ENCODE results near the gene SWSAP1. TPM values are rescaled to one million over a fixed set of nuclear protein-coding genes. Genes with fewer than 3 reads are reported as not detected.
A peak's percentile ranks its signal among the peaks of the same experiment; 100 is the strongest.
"Not testable (repeated sequence)": the region's sequence is repeated elsewhere in the genome, so short reads cannot be mapped to it uniquely, and the experiment has no call there.

The SWSAP1 gene
- total RNA-seq, 8 experiments from 2014 or later = 1.7 to 4.0 (median 2.2) TPM

- WGBS, 10 experiments = 0 to 60% (median 22%) methylated on average over 1 to 10 of the region's 11 CpGs; no CpG with 5 or more reads in 3 of the 10 experiments
Measured at GRCh38 chr19:11373885-11374432, 507 bp upstream of the SWSAP1 start.

DNA sequence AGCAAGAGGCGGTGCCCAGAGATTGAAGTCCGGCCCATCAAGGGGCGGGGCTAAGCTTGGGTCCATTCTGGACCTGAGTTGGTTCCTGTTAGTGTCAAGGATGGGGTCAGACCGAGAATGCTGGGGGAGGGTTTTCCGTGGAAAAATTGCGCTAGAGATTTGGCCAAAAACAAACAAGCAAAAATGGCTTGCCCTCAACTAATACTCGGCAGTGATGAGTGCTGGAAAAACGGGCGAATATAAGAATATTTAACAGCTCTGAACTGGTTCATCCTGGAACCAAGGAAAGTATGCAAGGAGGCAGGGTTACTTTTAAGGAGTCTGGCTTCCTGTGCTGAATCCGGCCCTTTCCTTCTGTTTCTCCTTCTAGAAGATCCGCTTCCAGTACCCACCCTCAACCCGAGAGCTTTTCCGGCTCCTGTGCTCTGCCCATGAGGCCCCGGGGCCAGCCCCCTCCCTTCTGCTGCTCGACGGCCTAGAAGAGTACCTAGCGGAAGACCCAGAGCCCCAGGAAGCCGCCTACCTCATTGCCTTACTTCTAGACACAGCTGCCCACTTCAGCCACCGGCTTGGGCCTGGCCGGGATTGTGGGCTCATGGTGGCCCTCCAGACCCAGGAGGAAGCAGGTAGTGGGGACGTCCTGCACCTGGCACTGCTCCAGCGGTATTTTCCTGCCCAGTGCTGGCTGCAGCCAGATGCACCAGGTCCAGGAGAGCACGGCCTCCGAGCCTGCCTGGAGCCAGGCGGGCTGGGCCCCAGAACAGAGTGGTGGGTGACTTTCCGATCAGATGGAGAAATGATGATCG is 880 bp downstream of the SWSAP1 start:
- peak overlapping the region; percentile 31 to 76 (median 57) for H3K4me3 ChIP-seq
- H3K4me1 ChIP-seq (replicated peaks in 1 of 2) = peaks cover 15 to 17% of the 10 kb centered on the region in 2 donors
- WGBS, 10 experiments = 0 to 43% (median 22%) methylated on average over 3 to 14 of the region's 27 CpGs; no CpG with 5 or more reads in 2 of the 10 experiments
- ATAC-seq (replicated peaks in 6 of 8) = peak in 4 of 8 experiments; percentile 3 to 5 (median 4)
- peak overlapping the region; percentile 57 to 66 for H3K27ac ChIP-seq
- in situ Hi-C loops (cut with MboI; ENCODE audit: low pct_unique_long_range_greater_than_20kb in 2 of 9, low sequenced_read_pairs in 9 of 9, unreplicated experiment in 9 of 9) = no loop called here

More at GRCh38 chr19:11373885-11374432, 507 bp upstream of the SWSAP1 start:
- no peak for ATAC-seq (replicated peaks in 6 of 8)
- H3K4me3 ChIP-seq = peak overlapping the region; percentile 53 to 76 (median 63)
- in situ Hi-C loops (cut with MboI; ENCODE audit: low pct_unique_long_range_greater_than_20kb in 2 of 9, low sequenced_read_pairs in 9 of 9, unreplicated experiment in 9 of 9) = no loop called here
- H3K27ac ChIP-seq = peak overlapping the region; percentile 97 to 98
- peaks cover 15 to 17% of the 10 kb centered on the region in 2 donors for H3K4me1 ChIP-seq (replicated peaks in 1 of 2)

DNA sequence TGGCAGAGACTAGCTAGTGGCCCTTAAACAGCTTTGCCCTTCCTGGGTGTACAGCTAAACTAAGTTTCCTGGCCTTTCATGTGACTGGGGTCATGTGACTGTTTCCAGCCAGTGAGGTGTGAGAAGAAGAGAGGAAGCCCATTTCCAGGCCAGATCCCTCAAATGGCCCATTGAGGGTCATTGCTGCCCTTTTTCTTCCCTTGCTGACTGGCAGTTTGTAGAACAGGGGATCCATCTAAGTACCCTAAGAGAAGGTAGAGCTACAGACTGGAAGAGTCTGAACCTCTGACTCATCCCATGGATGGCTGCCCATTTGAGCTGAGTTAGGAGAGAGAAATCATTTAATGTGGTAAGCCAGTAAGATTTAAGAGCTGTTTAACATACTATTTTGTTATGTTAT is 2.8 kb downstream of the SWSAP1 start:
- in situ Hi-C loops (cut with MboI; ENCODE audit: low pct_unique_long_range_greater_than_20kb in 2 of 9, low sequenced_read_pairs in 9 of 9, unreplicated experiment in 9 of 9) = no loop called here
- no peak overlapping the region for H3K27ac ChIP-seq
- no peak for ATAC-seq (replicated peaks in 6 of 8)
- H3K4me3 ChIP-seq = no peak overlapping the region
- H3K4me1 ChIP-seq (replicated peaks in 1 of 2) = peaks cover 15 to 17% of the 10 kb centered on the region in 2 donors

DNA sequence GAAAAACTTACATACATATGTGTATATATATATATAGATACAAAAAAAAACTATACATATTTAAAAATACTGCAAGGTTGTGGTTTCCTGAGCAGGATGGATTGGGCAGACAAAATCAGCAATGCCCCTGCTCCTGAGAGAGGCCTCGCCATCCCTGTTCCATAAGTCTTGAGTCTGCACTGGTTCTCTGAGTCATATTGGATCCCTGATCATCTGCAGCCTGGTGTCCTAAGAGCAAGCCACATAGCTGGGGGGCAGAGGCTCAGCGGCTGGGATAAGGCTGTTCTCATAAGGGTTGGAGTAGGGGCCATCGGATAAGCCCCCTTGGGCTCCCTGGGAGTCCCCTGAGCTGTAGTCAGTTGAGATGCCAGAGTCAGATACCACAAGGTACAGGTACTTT is 3.3 kb downstream of the SWSAP1 start:
- Histone ChIP-seq H3K27ac (no peak overlapping the region), H3K4me1 (replicated peaks in 1 of 2) (peaks cover 15 to 16% of the 10 kb centered on the region in 2 donors), H3K4me3 (no peak overlapping the region)
- no peak for ATAC-seq (replicated peaks in 6 of 8)
- in situ Hi-C loops (cut with MboI; ENCODE audit: low pct_unique_long_range_greater_than_20kb in 2 of 9, low sequenced_read_pairs in 9 of 9, unreplicated experiment in 9 of 9) = no loop called here
- 57 to 100% (median 73%) methylated on average over 1 to 2 of the region's 3 CpGs; no CpG with 5 or more reads in 4 of the 10 experiments for WGBS, 10 experiments

GRCh38 chr19:11378319-11379189 is 4.1 kb downstream of the SWSAP1 start:
- H3K27ac ChIP-seq = no peak overlapping the region
- peaks cover 8 to 14% of the 10 kb centered on the region in 2 donors for H3K4me1 ChIP-seq (replicated peaks in 1 of 2)
- in situ Hi-C loops (cut with MboI; ENCODE audit: low pct_unique_long_range_greater_than_20kb in 2 of 9, low sequenced_read_pairs in 9 of 9, unreplicated experiment in 9 of 9) = no loop called here
- no peak for ATAC-seq (replicated peaks in 6 of 8)
- no peak overlapping the region for H3K4me3 ChIP-seq
- no CpG with 5 or more reads among the region's 8 CpGs for WGBS, 10 experiments

DNA sequence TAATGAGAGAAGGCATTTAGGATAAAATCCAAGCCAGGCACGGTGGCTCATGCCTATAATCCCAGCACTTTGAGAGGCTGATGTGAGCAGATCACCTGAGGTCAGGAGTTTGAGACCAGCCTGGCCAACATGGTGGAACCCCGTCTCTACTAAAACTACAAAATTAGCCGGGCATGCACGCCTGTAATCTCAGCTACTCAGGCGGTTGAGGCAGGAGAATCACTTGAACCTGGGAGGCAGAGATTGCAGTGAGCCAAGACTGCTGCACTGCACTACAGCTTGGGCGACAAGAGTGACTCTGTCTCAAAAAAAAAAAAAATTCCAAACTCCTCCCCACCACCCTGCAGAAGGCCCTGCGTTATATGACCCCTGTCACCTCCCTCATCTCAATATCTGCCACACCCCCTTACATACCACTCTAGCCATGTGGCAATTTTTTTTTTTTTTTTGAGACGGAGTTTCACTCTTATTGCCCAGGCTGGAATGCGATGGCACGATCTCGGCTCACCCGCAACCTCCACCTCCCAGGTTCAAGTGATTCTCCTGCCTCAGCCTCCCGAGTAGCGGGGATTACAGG is 4.9 kb downstream of the SWSAP1 start:
- WGBS, 10 experiments = 60 to 100% (median 90%) methylated on average over 1 to 10 of the region's 14 CpGs; no CpG with 5 or more reads in 1 of the 10 experiments
- H3K27ac ChIP-seq; in situ Hi-C loops (cut with MboI; ENCODE audit: low pct_unique_long_range_greater_than_20kb in 2 of 9, low sequenced_read_pairs in 9 of 9, unreplicated experiment in 9 of 9); ATAC-seq (replicated peaks in 6 of 8); H3K4me3 ChIP-seq: not testable (repeated sequence)
- peaks cover 14% of the 10 kb centered on the region in 2 donors for H3K4me1 ChIP-seq (replicated peaks in 1 of 2)

DNA sequence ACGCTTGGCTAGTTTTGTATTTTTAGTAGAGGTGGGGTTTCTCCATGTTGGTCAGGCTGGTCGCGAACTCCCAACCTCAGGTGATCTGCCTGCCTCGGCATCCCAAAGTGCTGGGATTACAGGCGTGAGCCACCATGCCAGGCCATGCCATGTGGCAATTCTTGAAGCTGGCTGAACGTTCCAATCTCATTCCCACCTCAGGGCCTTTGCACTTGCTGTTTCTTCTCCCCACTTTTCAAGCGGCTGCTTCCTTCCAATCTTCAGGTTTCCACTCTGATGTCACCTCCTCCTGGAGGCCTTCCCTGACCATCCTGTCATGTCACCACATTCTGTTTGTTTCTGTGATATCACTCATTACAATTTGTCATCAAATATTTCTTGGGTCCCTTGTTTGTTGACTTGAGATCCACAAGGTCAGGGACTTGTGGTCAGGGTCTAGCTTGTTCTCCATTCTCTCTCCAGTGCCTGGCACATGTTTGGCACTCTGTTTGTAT is 5.4 kb downstream of the SWSAP1 start:
- 67 to 100% (median 99%) methylated on average over 1 to 4 of the region's 7 CpGs; no CpG with 5 or more reads in 4 of the 10 experiments for WGBS, 10 experiments
- Histone ChIP-seq H3K27ac (no peak overlapping the region), H3K4me1 (replicated peaks in 1 of 2) (peaks cover 14 to 15% of the 10 kb centered on the region in 2 donors), H3K4me3 (peak overlapping the region in 1 of 5 donors; percentile 42)
- ATAC-seq (replicated peaks in 6 of 8) = no peak
- in situ Hi-C loops (cut with MboI; ENCODE audit: low pct_unique_long_range_greater_than_20kb in 2 of 9, low sequenced_read_pairs in 9 of 9, unreplicated experiment in 9 of 9) = no loop called here

- peak; percentile 72 to 87 (median 80) for ATAC-seq (replicated peaks in 6 of 8)
- peaks cover 9% of the 10 kb centered on the region in 2 donors for H3K4me1 ChIP-seq (replicated peaks in 1 of 2)
- peak overlapping the region; percentile 74 to 84 for H3K27ac ChIP-seq
- H3K4me3 ChIP-seq = peak overlapping the region; percentile 33 to 51 (median 42)
- in situ Hi-C loops (cut with MboI; ENCODE audit: low pct_unique_long_range_greater_than_20kb in 2 of 9, low sequenced_read_pairs in 9 of 9, unreplicated experiment in 9 of 9) = no loop called here
- 0 to 11% (median 7%) methylated on average over 2 to 11 of the region's 54 CpGs; no CpG with 5 or more reads in 5 of the 10 experiments for WGBS, 10 experiments
Measured at GRCh38 chr19:11380653-11381537, 6.4 kb downstream of the SWSAP1 start.

DNA sequence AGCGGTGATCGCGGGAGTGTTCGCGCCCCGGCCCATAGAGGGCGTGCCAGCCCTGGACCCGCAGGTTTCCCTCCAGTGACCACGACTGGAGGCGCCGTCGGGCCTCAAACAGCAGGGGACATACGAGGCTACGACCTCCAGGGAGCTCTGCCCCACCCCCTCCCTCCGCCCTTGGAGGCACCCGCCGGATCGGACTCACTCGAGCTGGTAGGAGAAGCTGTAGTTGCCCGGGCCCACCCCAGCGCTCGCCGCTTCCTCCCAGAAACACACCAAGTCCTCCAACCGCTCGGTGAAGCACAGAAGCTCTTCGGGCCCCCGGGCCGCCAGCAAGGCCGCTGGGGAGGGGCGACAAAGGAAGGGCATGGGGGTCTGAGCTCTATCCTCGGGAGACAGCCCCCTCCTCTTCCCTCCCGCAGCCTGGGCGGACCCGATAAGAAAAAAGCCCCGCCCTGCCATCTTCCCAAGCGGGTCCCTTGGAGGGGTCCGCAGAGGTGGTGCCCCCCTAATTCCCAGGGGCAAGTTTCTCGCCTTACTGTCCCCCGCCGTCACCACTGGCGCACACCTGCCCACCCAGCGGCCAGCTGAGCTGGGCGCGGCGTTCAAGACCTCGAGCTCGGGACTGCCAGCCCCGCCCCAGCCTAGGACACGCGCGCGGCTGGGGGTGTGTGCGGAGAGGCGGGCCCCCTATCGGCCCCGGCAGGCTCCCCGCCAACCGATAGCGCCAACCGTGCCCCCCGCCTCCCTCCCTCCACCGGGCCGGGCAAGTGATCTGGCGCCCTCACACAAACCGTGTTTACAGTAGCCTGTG is 8.6 kb downstream of the SWSAP1 start:
- 0 to 11% (median 5%) methylated on average over 3 to 11 of the region's 65 CpGs; no CpG with 5 or more reads in 6 of the 10 experiments for WGBS, 10 experiments
- H3K4me3 ChIP-seq = peak overlapping the region; percentile 4 to 44 (median 40)
- in situ Hi-C loops (cut with MboI; ENCODE audit: low pct_unique_long_range_greater_than_20kb in 2 of 9, low sequenced_read_pairs in 9 of 9, unreplicated experiment in 9 of 9) = no loop called here
- H3K27ac ChIP-seq = peak overlapping the region in 1 of 2 donors; percentile 84
- H3K4me1 ChIP-seq (replicated peaks in 1 of 2) = peaks cover 7 to 9% of the 10 kb centered on the region in 2 donors
- ATAC-seq (replicated peaks in 6 of 8) = peak in 6 of 8 experiments; percentile 0 to 13 (median 3)

- WGBS, 10 experiments = no CpG with 5 or more reads among the region's 9 CpGs
- in situ Hi-C loops (cut with MboI; ENCODE audit: low pct_unique_long_range_greater_than_20kb in 2 of 9, low sequenced_read_pairs in 9 of 9, unreplicated experiment in 9 of 9) = no loop called here
- ATAC-seq (replicated peaks in 6 of 8) = peak in 2 of 8 experiments; percentile 0
- H3K4me3 ChIP-seq = peak overlapping the region in 4 of 5 donors; percentile 19 to 44 (median 41)
- H3K4me1 ChIP-seq (replicated peaks in 1 of 2) = peaks cover 4 to 6% of the 10 kb centered on the region in 2 donors
- H3K27ac ChIP-seq = peak overlapping the region in 1 of 2 donors; percentile 84
Measured at GRCh38 chr19:11383706-11384048, 9.2 kb downstream of the SWSAP1 start.

- H3K27ac ChIP-seq = no peak overlapping the region
- H3K4me1 ChIP-seq (replicated peaks in 1 of 2) = peaks cover 4 to 6% of the 10 kb centered on the region in 2 donors
- H3K4me3 ChIP-seq = no peak overlapping the region
- 57 to 89% (median 84%) methylated on average over 2 to 5 of the region's 5 CpGs; no CpG with 5 or more reads in 5 of the 10 experiments for WGBS, 10 experiments
- no peak for ATAC-seq (replicated peaks in 6 of 8)
- in situ Hi-C loops (cut with MboI; ENCODE audit: low pct_unique_long_range_greater_than_20kb in 2 of 9, low sequenced_read_pairs in 9 of 9, unreplicated experiment in 9 of 9) = no loop called here
Measured at GRCh38 chr19:11384778-11385129, 10.3 kb downstream of the SWSAP1 start.

Measured in motor neuron (in vitro differentiated cells).